AG10803 (cell line): Measurements from ENCODE around the gene PRDM5.

Source experiments
- DNase-seq: peaks from one replicate; pipeline ENCODE4 v3.0.0; 2010; ENCODE audit warnings: low read depth
- H3K4me3 ChIP-seq: 2 replicates; pipeline ENCODE4 v1.5.1; 2011; ENCODE audit warnings: mild to moderate bottlenecking, low read length, control low read depth
- CTCF ChIP-seq: conservative IDR thresholded peaks from 2 replicates; pipeline ENCODE4 v1.5.1; 2011; ENCODE audit warnings: mild to moderate bottlenecking, low read length, control low read depth, inconsistent platforms

PRDM5 gene

GRCh38 chr4:120731561-120731960 lies 191.0 kb downstream of the PRDM5 start:
- no peak for TF ChIP-seq CTCF
- DNase-seq: peak; percentile 84

GRCh38 chr4:120730777-120731320 lies 191.7 kb downstream of the PRDM5 start:
- H3K4me3 ChIP-seq: no peak overlapping the region
- TF ChIP-seq CTCF: no peak
- no peak for DNase-seq

More at GRCh38 chr4:120731561-120731960, 191.0 kb downstream of the PRDM5 start:
- H3K4me3 ChIP-seq: no peak overlapping the region

- no peak overlapping the region for H3K4me3 ChIP-seq
- DNase-seq: no peak
- no peak for TF ChIP-seq CTCF
Measured at GRCh38 chr4:120728892-120729675, 193.4 kb downstream of the PRDM5 start.

GRCh38 chr4:120725639-120726580 lies 196.6 kb downstream of the PRDM5 start:
- TF ChIP-seq CTCF: no peak
- no peak overlapping the region for H3K4me3 ChIP-seq
- DNase-seq: no peak

GRCh38 chr4:120724656-120725055 lies 197.9 kb downstream of the PRDM5 start:
- no peak overlapping the region for H3K4me3 ChIP-seq
- no peak for TF ChIP-seq CTCF
- DNase-seq: no peak

- DNase-seq: no peak
- no peak overlapping the region for H3K4me3 ChIP-seq
- no peak for TF ChIP-seq CTCF
Measured at GRCh38 chr4:120723986-120724385, 198.5 kb downstream of the PRDM5 start.
